Measurements from ENCODE around the gene FGF23.

DNA sequence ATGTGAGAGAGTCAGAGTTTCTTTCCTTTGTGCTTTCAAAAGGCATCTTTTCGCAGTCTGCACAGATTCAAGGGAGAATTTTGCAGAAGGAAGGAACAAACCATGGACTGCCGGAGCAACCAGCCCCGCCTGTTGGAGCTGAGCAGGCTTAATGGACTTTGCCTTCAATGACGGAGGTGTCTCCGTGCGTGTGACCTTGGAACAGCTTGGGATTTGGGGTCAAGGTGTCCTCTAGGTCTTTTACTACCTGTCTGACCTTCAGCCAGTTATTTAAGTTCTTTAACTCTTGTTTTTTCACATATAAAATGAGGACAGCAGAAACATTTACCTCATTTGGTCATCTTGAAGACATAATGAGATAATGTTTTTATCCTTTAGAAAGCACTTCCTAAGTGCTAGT is 4.1 kb downstream of the FGF23 start:
- TF ChIP-seq POLR2AphosphoS5 (IDR thresholded peaks at IDR 0.05; ENCODE audit: low read depth, low read length) (no peak), POLR2A (IDR thresholded peaks at IDR 0.05; ENCODE audit: low read depth, low read length) (no peak)

All from GM12891 (cell line).